A375 (cell line): ENCODE data around the gene TPRA1. TPM values are rescaled to one million over a fixed set of nuclear protein-coding genes. Genes with fewer than 3 reads are reported as not detected.

Source experiments
- small RNA-seq: library from RNA; depleted of rRNA; stranded (forward); fragments of <200 nt; gene quantifications from one replicate; pipeline ENCODE3, GENCODE V24; 2014
- total RNA-seq: library from RNA; depleted of rRNA; stranded (reverse); fragments of >200 nt; shearing (Covaris generic); gene quantifications from 2 replicates; pipeline ENCODE4 v1.2.3, GENCODE V29; 2014; rRNA removed

The TPRA1 gene
- 52.1 and 66.8 TPM in 2 replicates for total RNA-seq

GRCh38 chr3:127590593-127591465, at the start of gene TPRA1:
TSS of gene TPRA1 (minus strand) at chr3:127590733. CDS start at chr3:127580146, 10,587 bp downstream.

DNA sequence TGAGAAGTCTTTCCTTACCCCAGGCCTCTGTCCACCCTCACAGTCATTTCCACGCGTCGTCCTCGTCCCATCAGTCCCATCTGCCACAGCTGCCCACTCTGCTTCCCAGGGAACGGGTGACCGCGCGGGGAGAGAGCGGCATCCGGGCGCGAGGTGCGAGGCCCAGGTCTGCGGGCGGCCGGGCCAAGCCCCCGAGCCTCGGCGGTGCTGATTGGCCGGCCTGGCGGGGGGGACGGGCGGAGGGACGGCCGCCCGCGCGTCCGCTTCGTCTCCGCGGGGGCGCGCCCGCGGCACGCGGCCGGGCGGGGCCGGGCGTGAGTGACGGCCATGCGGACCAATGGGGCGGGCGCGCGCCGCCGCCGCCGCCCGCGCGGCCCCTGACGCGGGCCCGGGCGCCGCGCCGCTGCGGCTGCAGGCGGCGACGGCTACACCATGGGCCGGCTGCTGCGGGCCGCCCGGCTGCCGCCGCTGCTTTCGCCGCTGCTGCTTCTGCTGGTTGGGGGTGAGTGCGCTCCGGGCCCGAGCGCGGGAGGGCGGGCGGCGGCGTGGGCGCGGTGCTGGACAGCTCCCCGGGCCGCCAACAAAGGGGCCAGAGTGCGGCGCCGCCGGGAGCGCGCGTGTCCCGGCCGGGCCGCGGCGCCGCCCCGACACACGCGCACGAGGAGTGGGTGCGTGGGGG, 38.4 kb upstream of the TPRA1 start, which contains the start of gene PODXL2:
PODXL2 (plus strand) TSS at position 398 of the 679 bp plus-strand sequence; CDS start at position 433, 35 bp downstream.

Small RNAs within 50 kb of the gene (small RNA-seq; reads per million reads assigned to genes)
- gene AC084035.1 (not detected), gene MIR6825 (not detected), gene MIR7976 (not detected)

Other genes starting within 250 kb of the TPRA1 start
- 212 and 224 TPM in 2 replicates for gene MCM2, start 7.7 kb upstream of the TPRA1 start, total RNA-seq
- 22.0 and 22.2 TPM in 2 replicates for gene PODXL2, start 38.5 kb upstream of the TPRA1 start, total RNA-seq
- 4.5 and 5.1 TPM in 2 replicates for gene ABTB1, start 82.2 kb upstream of the TPRA1 start, total RNA-seq
- gene MGLL, start 231.8 kb upstream of the TPRA1 start, total RNA-seq = 25.0 and 28.4 TPM in 2 replicates